ENCODE results near the gene FEV. TPM values are rescaled to one million over a fixed set of nuclear protein-coding genes. Genes with fewer than 3 reads are reported as not detected.
A peak's percentile ranks its signal among the peaks of the same experiment; 100 is the strongest.

The FEV gene
- polyA plus RNA-seq, 4 donors = 0.11 to 0.46 (median 0.11) TPM; not detected in 1

DNA sequence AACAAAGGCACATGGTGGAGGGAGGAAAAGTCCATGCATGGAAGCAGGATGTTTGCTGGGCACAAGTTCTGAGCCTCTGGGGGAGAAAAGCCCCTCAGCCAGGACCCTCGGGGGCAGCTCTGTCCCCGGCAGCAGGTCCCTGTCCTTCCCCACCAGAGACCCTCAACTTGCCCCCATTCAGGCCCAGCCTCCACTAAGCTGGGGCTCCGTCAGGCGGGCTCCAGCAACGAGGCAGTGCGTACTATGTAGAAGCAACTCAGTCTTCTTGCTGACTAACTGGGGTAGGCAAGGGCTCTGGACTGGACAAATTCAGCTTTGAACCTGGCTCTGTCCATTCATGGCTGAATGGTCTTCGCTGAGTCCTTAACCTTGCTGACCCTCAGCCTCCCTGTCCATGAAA, 33.3 kb upstream of the FEV start:
- DNase-seq (ENCODE audit: low read depth in 4 of 4, low spot score in 3 of 4) = no peak

DNA sequence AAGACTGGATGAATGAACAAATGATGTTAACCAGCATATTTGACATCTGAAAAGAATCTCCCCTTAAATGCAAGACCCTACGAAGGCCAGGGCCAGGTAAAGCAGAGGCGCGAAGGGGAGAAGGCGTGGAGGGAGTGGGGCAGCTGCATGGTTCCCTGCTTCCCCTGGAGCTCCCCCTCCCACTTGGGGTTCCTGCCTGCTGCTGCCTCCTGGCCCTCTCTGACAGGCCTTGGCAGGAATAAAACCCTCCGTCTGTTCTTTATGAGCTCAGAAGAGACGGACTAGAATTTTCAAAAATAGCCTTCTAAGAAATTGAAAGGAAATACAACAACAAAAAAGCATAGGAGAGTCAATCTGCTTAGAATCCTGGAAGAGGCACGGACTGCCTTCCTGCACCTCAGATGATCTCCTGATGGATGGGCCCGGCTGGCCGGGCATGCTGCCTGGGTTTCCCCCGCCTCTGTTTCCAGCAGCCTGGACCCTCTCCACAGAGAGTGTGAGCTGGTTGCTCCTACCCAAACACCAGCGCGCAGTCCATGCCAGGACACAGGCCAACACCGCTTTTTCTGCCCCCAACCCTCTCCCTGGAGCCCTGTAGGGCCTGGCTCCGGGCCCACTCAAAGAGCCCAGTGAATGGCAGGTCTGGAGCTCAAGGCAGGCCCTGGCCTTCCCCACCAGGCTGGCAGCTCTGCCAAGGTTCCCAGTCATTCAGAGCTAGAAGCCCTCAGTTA, 32.4 kb upstream of the FEV start:
- no peak for DNase-seq (ENCODE audit: low read depth in 4 of 4, low spot score in 3 of 4)

DNA sequence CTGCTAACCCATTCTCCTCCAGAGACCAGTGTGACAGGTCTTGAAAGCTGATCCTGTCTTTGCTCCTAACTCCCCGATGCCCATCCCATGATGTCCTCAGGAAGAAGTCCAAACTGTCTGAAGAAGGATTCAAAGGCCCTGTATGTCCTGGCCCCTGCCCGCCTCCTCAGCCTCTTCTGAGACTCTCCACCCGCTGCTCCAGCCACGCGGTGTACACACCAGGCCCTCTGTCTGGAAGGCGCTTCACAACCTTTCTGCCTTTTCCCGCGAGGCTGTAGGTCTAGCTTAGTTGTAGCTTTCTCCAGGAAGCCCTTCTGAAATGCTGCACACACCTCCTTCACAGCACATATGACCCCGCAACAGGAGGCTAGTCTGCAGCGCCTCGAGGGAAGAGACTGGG, 31.7 kb upstream of the FEV start:
- no peak for DNase-seq (ENCODE audit: low read depth in 4 of 4, low spot score in 3 of 4)

DNA sequence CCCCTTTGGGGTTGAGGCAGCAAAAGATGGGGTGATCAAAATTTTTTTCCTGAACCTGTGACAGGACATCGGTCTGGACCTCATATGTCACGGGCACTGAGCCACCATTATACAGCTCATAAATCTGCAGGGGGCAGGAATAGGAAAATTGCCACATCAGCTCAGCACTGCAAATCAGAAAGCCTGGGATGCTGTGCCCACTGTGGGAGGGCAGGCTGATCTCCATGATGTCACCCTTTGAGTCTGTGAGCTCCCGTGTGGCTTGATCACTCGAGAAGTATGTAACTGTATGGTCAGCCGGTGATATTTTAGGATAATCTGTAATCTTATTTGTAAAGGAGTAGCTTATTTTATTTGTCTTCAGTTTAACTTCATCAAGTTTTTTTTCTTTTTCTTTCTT, 25.9 kb upstream of the FEV start:
- DNase-seq (ENCODE audit: low read depth in 4 of 4, low spot score in 3 of 4) = no peak

DNA sequence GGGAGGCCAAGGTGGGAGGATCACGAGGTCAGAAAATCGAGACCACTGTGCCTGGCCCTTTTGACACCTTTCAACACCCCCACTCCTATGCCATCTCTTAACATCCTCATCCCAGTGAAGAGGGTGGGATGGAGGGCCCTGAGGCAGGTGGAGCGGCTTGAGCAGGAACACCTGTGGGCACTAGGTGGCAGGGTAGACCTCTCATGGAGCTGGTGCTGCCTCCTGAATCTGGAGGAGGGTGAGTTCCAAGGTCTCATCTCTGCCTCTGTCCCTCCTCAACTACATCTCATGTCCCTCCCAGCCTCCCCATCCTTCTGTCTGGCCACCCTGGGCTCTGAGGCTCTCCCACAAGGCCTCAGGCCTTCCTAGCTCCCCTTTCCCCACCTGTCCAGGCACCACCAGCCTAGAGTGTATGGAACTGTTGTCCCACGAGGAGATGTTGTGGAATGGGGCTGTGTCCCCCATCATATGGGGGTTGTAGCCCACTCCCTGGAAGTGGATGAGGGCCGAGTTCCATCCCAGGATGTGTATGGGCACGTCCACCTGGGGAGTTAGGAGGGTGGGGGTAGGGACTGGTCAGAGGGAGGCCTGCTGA, 25.3 kb upstream of the FEV start:
- DNase-seq (ENCODE audit: low read depth in 4 of 4, low spot score in 3 of 4) = no peak

DNA sequence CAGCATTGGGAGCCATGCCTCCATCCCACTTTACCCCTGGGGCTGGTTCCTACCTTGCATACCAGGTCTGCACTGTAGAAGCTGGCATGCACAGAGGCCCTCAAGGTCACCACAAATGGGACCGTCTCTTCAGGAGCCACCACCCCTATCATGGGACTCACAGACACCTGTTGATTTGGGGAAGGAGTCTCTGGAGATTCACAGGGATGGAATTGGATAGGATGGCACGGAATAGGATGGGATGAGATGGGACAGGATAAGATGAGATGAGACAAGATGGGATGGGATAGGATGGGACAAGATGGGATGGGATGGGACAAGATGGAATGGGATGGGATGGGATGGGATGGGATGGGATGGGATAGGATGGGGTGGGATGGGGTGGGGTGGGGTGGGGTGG, 24.3 kb upstream of the FEV start:
- DNase-seq (ENCODE audit: low read depth in 4 of 4, low spot score in 3 of 4) = no peak

DNA sequence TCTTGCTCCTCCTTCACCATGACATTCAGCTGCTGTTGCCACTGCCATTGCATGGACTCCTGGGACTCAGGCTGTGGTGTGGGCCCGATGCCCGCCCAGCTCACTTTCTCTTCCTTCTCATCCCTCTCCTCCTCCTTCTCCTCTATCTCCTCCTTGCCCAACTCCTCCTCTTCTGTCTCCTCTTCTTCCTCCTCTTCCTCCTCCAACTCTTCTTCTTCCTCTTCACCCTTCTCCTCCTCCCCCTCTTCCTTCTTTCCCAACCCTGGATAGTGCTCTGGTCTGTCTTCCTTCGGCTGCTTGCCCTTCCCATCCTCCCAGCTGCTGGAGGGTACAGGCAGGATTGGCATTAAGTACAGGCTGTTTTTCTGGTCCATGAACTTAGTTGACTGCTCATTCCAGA, 19.0 kb upstream of the FEV start:
- DNase-seq (ENCODE audit: low read depth in 4 of 4, low spot score in 3 of 4) = no peak

DNA sequence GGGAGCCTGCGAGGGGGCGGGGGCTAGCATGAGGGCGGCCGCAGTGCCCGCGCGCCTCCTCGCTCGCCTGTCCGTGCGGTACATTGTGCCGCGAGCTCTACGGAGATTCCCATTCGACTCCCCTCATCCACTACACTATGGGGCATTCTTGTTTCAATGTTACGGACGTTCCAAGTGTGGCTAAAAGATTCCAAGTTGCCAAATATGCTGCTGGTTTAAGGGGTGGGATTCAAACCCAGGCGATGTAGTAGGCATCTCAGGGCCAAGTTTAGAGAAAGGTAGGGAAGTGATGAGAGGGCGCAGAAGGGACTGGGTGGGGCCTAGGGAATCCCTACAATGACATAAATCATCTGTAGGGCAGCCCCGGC, 18.3 kb upstream of the FEV start:
- no peak for DNase-seq (ENCODE audit: low read depth in 4 of 4, low spot score in 3 of 4)

DNA sequence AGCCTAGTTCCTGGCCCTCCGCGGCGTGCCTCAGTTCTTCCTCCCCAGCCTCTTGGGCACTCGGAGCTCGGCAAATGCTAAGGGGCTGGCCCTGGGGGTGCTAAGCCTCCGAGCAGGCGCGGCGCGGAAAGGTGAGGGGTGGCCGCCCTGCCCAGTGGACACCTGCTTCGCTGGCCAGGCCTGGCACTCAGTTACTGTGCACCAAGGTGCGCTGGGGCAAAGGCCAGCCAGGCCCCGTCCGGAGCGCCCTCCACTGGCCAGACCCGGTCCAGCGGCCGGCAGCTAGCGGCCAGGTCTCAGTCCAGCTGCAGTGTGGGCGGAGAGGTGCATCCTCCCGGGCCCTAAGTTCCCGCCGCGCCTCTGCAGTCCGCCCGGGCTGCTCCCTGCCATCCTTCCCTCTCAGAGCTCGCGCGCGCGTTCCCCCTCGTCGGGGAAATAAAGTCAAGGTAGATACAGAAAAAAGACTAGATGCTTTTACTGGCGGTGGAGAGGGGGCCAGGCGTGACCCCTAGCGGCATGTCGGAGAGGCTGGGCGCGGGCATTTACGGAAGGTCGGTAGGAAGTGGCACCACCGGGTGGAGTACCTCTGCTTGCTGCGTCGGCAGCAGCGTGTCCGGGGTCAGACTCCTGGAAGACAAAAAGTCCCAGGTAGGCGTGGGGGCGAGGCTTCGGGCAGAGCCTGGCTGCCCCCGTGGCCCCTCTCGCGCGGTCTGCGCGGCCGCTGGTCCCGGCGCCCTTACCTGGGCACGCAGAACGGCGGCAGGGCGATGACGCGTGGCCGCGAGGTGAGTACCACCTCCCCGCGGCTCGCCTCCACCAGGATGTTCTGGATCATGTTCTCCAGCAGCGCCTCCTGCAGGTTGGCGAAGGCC, 17.6 kb upstream of the FEV start:
- DNase-seq (ENCODE audit: low read depth in 4 of 4, low spot score in 3 of 4) = no peak

DNA sequence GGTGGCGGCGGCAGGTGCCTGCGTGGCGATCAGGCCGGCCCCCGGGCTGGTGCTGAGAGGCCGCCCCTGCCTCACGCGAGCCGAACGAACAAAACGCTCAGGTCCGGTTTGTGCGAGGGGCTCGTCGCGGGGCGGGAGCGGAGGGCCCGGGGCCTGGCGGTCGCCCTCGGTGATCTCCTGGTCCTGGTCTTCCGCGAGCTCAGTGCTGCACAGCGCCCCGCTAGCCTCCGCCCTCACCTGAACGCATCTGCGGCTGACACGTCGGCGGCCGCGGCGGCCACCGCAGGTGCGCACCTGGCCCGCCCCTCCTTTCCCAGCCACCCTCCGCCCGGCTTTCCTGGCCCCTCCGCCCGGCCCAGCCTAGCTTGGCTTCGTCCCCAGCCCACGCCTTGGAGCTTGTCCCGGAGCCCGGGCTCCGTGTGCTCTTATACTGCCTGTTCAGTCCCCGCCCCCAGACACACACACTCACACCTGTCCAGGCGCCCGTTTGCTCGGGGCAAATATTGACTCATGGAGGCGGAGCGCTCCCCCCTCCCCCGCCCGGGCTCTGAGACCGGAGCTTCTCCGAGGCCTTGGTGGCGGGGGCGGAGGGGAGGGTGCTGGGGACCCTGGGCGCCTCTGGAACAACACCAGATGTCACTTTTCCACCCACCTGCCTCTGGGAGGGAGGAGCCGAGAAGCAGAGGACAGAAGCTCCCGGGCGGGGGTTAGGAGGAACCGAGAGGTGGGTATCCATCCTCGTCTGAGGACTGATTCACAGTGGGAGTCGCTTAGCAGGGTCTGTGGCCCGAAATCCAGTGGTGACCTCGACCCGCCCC, 16.8 kb upstream of the FEV start:
- DNase-seq (ENCODE audit: low read depth in 4 of 4, low spot score in 3 of 4) = no peak

DNA sequence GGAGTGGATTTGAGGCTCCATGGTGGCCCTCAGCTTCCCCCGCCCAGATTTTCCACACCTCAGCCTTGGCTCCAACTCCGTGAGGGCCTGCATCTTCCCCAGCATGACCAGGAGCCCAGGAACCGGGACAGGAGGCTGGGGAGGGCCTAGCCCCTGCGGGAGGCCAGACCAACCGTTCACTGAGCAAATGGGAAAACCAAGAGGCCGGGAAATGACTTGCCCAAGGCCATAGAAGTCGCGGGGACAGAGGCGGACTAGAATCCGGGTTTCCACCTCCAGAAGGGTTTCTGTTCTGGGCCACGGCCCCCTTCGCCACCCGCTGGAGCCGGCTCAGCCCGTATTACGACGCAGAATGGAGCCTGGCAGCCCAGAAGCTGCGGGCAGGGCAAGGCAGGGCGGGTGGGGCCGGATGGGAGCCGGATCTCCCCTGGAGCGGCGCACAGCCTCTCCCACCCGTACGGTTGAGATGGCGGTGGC, 16.2 kb upstream of the FEV start:
- DNase-seq (ENCODE audit: low read depth in 4 of 4, low spot score in 3 of 4) = no peak

DNA sequence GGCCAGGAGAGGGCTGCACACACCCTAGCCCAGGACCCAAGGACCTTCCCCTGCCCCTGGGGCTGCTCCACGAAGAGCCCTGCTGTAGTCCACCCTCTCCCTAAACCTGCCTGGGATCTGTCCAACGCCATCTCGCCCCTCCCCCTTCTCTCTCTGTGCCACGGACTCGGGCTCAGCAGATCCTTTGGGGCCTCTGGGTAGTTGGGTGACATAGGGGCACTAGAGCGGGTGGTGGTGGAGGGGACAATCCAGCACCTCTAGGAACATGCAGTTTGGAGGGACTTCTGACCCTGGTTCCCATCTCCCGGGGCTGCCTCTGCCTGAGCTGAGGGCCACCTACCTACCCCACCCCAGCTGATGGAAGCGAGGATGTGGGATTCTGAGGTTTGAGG, 15.6 kb upstream of the FEV start:
- no peak for DNase-seq (ENCODE audit: low read depth in 4 of 4, low spot score in 3 of 4)

DNA sequence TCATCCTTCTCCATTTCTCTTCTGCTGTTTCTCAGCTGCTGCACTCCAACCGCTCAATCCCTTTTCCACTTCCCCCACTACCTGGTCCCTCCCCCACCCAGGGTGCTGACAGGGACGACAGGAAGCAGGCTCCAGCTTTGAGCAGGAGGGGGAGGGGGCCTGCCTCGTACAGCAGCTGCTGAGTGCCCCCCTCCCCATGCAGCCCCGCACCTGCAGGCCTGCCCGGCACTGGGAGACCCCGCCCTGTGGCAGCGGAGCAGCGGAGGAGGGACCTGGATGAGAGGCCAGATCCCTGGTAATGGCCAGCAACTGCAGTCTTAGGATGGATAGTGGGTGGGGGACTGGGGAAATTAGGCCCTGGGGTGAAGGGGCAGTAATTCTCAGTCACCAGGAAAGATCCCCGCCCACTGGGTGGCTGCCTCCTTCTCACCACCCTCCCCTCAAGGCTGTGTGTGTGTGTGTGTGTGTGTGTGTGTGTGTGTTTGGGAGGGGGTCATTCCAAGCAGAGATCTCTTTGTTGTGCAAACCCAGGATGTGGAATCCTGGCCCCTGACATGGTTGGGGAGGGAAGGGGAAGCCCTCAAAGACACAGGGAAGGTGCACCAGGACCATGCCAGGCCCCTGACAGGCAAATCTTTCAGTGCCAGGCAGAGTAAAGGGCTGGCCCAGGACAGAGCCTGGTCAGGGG, 15.0 kb upstream of the FEV start:
- no peak for DNase-seq (ENCODE audit: low read depth in 4 of 4, low spot score in 3 of 4)

DNA sequence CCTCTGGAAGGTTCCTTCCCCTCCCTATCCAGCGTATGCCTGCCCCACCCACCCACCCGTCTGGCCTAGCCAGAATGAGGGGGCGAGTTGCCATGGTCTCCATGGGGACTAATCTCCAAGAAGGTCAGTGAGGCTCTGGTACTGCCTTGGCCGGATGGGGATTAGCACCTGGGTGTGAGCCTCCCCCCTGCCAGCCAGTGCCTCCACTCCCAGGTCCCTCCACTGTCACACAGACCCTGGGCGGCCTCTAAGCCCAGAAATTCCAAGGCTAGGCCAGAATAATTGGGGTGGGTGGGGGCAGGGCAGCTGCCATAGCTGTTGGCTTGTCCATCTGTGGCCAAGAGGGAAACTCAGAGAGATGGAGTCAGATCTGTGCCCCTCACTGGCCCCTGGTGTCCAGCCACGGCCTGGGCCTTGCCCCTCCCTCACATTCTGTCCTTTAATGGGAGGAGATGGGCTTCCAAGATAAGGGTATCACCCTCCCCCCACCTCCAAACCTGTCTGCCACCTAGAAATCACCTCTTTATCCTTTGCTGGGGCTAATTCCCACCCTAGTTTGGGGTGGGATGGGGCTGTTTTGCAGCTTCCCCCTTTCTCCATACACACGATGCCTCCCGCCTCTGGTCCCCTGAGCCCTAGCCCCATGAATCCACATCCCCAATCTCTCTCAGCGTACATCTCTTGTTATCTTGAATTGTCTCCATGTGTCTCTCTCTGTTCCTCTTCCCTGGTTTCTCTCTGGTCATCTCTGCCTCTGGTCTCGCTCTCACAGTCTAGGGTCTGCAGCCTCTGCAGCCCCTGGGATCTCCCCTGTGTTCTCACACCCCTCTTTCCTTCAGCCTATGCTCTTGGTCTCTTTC, 14.3 kb upstream of the FEV start:
- DNase-seq (ENCODE audit: low read depth in 4 of 4, low spot score in 3 of 4) = no peak

DNA sequence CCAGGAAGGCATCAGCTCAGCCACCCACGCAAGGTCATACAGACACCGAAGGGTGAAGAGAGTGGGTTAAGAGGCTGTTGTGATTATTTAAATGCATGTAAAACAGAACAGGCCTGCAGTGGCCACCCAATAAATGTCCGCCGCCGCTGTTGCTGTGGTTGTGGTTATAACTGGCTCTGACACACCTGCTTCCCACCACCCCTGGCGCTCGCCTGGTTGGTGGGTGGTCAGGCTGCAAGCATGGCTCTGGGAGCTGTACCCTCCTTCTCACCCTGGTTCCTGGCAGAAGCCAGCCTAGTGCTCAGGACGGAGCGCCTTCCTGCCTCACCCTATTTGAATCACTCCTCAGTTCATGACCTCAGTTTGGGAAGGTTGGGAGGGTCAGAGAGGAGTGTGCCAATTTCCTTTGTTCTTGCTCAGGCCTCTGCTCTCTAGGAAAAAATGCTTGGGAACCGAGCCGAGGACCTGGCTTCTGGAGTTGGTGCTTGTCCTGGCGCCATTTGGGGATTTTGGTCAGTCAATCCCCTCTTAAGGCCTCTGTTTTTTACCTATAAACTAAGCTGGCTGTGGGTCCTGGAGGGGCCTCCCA, 13.5 kb upstream of the FEV start:
- DNase-seq (ENCODE audit: low read depth in 4 of 4, low spot score in 3 of 4) = no peak

DNA sequence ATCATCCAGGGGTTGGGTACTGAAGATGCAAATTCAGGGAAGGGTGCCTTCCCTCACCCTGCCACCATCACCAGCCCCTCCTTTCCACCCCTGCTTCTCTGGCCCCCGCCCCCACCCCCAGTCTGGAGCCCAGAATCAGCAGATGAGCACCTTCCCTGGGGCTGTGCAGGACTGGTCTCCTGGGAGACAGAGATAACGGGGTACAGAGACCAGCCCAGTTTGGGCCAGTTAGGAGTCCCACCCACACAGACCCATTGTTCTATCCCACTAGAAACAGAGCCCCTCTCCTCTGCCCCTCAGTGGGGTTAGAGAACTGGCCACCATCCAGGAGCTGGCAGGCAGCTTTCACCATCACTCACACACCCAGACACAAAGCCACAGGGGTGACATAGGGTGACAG, 12.7 kb upstream of the FEV start:
- DNase-seq (ENCODE audit: low read depth in 4 of 4, low spot score in 3 of 4) = no peak

DNA sequence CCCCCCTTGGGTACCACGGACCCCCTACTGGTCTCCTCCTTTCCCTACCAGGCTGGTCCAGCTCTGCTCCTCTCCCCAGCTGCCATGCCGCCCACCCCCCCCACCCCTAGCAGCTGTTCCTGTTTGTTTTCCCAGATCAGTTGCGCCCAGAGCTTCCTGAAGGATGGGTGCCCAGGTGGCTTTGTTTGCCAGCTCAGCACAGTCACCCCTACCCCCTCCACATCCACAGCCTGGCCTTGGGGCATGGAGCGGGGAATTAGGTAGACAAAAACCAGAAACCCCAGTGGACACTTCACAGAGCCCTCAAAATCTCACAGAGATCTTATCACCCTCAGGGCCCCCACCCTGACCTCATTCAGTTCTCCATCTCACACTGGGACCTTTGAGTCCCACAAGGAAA, 12.0 kb upstream of the FEV start:
- no peak for DNase-seq (ENCODE audit: low read depth in 4 of 4, low spot score in 3 of 4)

DNA sequence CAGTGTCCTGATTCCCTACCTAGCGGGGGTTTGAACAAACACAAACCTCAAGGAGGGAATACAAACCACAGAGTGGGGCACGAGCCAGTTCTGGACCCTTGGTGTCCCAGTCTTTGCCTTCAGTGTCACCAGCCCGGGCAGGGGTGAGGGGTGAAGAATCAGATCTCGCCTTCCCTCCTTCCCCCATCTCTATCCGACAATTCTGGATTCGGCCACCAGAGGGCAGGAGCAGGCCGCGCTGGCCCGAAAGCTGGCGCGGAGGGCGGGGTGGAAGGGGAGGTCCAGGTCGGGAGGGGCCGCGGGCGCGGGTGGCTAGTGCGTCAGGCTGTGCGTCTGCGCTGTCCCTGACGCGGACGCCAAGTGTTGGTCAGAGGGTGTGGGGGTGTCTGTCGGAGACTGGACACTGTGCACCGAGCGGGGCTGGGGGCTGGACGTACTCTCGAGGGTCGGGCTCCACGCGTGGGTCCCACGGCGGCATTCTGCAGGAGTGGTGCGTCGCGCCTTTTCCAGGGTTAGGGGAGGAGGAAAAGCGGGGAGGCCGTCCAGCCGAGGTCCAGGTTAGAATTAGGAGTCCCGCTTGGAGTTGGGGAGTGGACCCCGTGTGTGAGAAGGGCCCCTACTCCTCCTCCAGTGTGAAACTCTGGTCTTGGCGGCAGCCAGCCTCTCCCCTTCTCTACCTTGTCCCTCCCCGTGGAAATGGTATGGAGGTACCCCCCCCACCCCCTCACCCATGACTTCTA, 11.2 kb upstream of the FEV start:
- DNase-seq (ENCODE audit: low read depth in 4 of 4, low spot score in 3 of 4) = peak in 1 of 4 donors; percentile 37
